ENCODE measurements around the gene SRC. TPM values are rescaled to one million over a fixed set of nuclear protein-coding genes. Genes with fewer than 3 reads are reported as not detected.
"Not testable (repeated sequence)": the region's sequence is repeated elsewhere in the genome, so short reads cannot be mapped to it uniquely, and the experiment has no call there.

The SRC gene
- polyA plus RNA-seq, 1 of the 3 experiments (the other 2 are of a cell fraction) = 23.8 TPM

- H3F3A ChIP-seq (replicated peaks; ENCODE audit: insufficient read depth) = no peaks in the 10 kb centered on the region
- H3K4me2 ChIP-seq = no peak overlapping the region
- POLR2A ChIA-PET = no interaction called here
- no peaks in the 10 kb centered on the region for H3K9me2 ChIP-seq
- no peak overlapping the region for H3K4me3 ChIP-seq (ENCODE audit: low read depth in 2 of 2, low read length in 1 of 2)
- H2AFZ ChIP-seq (ENCODE audit: low read depth) = no peak overlapping the region
- no peak overlapping the region for H3K9ac ChIP-seq
- DNase-seq = no peak
- 84% methylated on average over 4 of the region's 4 CpGs for WGBS (ENCODE audit: low lambda C conversion rate)
- no peaks in the 10 kb centered on the region for H3K36me3 ChIP-seq (replicated peaks in 1 of 2; ENCODE audit: control insufficient read depth in 1 of 2, insufficient read depth in 2 of 2, low read length in 1 of 2)
- no peaks in the 10 kb centered on the region for H3K27me3 ChIP-seq (ENCODE audit: insufficient read depth)
- TF ChIP-seq FOXM1 (IDR thresholded peaks at IDR 0.05; ENCODE audit: low read depth) = no peak
- TF ChIP-seq FOSL2 (IDR thresholded peaks at IDR 0.05; ENCODE audit: borderline replicate concordance, low read depth) = no peak
- TF ChIP-seq NFIC (IDR thresholded peaks at IDR 0.05; ENCODE audit: borderline replicate concordance) = no peak
- no peak for TF ChIP-seq USF1 (IDR thresholded peaks at IDR 0.05; ENCODE audit: borderline replicate concordance, low read depth)
- TF ChIP-seq RXRA (IDR thresholded peaks at IDR 0.05; ENCODE audit: borderline replicate concordance, low read depth) = no peak
- no peak for TF ChIP-seq SIN3A (IDR thresholded peaks at IDR 0.05; ENCODE audit: borderline replicate concordance, low read depth, low read length)
- TF ChIP-seq CHD2 (IDR thresholded peaks at IDR 0.05; ENCODE audit: low read length, partially characterized antibody) = no peak
- TF ChIP-seq JUND (IDR thresholded peaks at IDR 0.05) = no peak
- TF ChIP-seq ELF1 (IDR thresholded peaks at IDR 0.05) = no peak
- no peak for TF ChIP-seq NRF1 (IDR thresholded peaks at IDR 0.05; ENCODE audit: low read depth, low read length)
- TF ChIP-seq SMC3 (IDR thresholded peaks at IDR 0.05; ENCODE audit: low read depth, low read length) = no peak
- TF ChIP-seq TCF12 (IDR thresholded peaks at IDR 0.05) = no peak
- no peak for TF ChIP-seq YY1 (IDR thresholded peaks at IDR 0.05; ENCODE audit: low read depth)
- TF ChIP-seq MAX (IDR thresholded peaks at IDR 0.05; ENCODE audit: low read depth) = no peak
- TF ChIP-seq CTCF (IDR thresholded peaks at IDR 0.05) = no peak
- TF ChIP-seq MXI1 (IDR thresholded peaks at IDR 0.05; ENCODE audit: low read depth, low read length) = no peak
- no peak for TF ChIP-seq ZBTB33 (IDR thresholded peaks at IDR 0.05; ENCODE audit: borderline replicate concordance, low read depth)
- no peak for TF ChIP-seq EZH2phosphoT487 (IDR thresholded peaks at IDR 0.05; ENCODE audit: borderline replicate concordance, low read depth)
- peaks cover 0 to 28% of the 10 kb centered on the region in 2 experiments; a peak in 1 of 4 replicates for H3K4me1 ChIP-seq (ENCODE audit: control insufficient read depth in 1 of 2, insufficient read depth in 2 of 2, low read depth in 1 of 2, low read length in 1 of 2)
- H3K9me3 ChIP-seq = no peaks in the 10 kb centered on the region
- H4K20me1 ChIP-seq (ENCODE audit: insufficient read depth) = no peaks in the 10 kb centered on the region
- CTCF ChIA-PET = no interaction called here
- no peak overlapping the region for H3K27ac ChIP-seq (ENCODE audit: low read depth in 2 of 2, low read length in 1 of 2)
- no peaks in the 10 kb centered on the region for H3K79me2 ChIP-seq (ENCODE audit: insufficient read depth)
Measured at GRCh38 chr20:37339208-37339607, 6.7 kb upstream of the SRC start.

GRCh38 chr20:37339764-37340109 is 6.2 kb upstream of the SRC start:
- H3K4me3 ChIP-seq (ENCODE audit: low read depth in 2 of 2, low read length in 1 of 2); H3K79me2 ChIP-seq (ENCODE audit: insufficient read depth); H3K27me3 ChIP-seq (ENCODE audit: insufficient read depth); H2AFZ ChIP-seq (ENCODE audit: low read depth); H3K36me3 ChIP-seq (replicated peaks in 1 of 2; ENCODE audit: control insufficient read depth in 1 of 2, insufficient read depth in 2 of 2, low read length in 1 of 2); H3K27ac ChIP-seq (ENCODE audit: low read depth in 2 of 2, low read length in 1 of 2); CTCF ChIA-PET; H3K9me2 ChIP-seq; H4K20me1 ChIP-seq (ENCODE audit: insufficient read depth); POLR2A ChIA-PET; H3K9me3 ChIP-seq; H3F3A ChIP-seq (replicated peaks; ENCODE audit: insufficient read depth); H3K4me2 ChIP-seq; H3K9ac ChIP-seq; DNase-seq: not testable (repeated sequence)
- peaks cover 0 to 29% of the 10 kb centered on the region in 2 experiments; a peak in 1 of 4 replicates for H3K4me1 ChIP-seq (ENCODE audit: control insufficient read depth in 1 of 2, insufficient read depth in 2 of 2, low read depth in 1 of 2, low read length in 1 of 2)
- WGBS (ENCODE audit: low lambda C conversion rate) = 90% methylated on average over 6 of the region's 7 CpGs

Measured in SK-N-SH (cell line).